Pancreas (tissue), 10 donors: ENCODE results near the gene DLX1. TPM values are rescaled to one million over a fixed set of nuclear protein-coding genes. Genes with fewer than 3 reads are reported as not detected.
A peak's percentile ranks its signal among the peaks of the same experiment; 100 is the strongest.

Experiments used
- ATAC-seq, 4 donors: fragments of 200-7000 bp; cut with Tn5 transposase; one replicate each; pipeline versions ENCODE4 v1.8.0 to v1.9.1; 2020; ENCODE audit warnings: mild to moderate bottlenecking in 4 of 4, moderate library complexity in 4 of 4
- DNase-seq, 6 donors: peaks; one replicate each; pipeline ENCODE4 v3.0.0-alpha.2; 2020
- FAIRE-seq: peaks from 2 replicates; lab custom pipeline; 2012; peaks lifted over from hg19 to GRCh38; lab: Jason Lieb, UNC
- H3K27ac ChIP-seq, 4 donors: fragments of 200-600 bp; sonication (generic); 1 replicate in 3 of 4; 2 replicates in 1 of 4; pipeline versions ENCODE4 v1.5.0 to v1.8.0; 2020
- H3K27me3 ChIP-seq, 4 donors: fragments of 200-600 bp; one replicate each; pipeline ENCODE4 v1.8.0; 2021
- H3K36me3 ChIP-seq, 3 donors: fragments of 200-600 bp; sonication (generic) in 1 of 3; one replicate each; pipeline versions ENCODE4 v1.5.0 to v1.8.0; 2020 to 2021
- H3K4me1 ChIP-seq, 3 donors: fragments of 200-600 bp; one replicate each; pipeline ENCODE4 v1.8.0; 2021
- H3K4me3 ChIP-seq, 4 donors: fragments of 200-600 bp; sonication (generic) in 2 of 4; one replicate each; pipeline versions ENCODE4 v1.5.0 to v1.8.0; 2020 to 2021
- H3K9me3 ChIP-seq, 4 donors: fragments of 200-600 bp; one replicate each; pipeline ENCODE4 v1.8.0; 2021
- CTCF ChIP-seq, 4 donors: fragments of 200-600 bp; sonication (generic) in 3 of 4; IDR thresholded peaks; one replicate each; pipeline versions ENCODE4 v1.5.0 to v1.8.0; 2021; ENCODE audit warnings: antibody characterized with exemption in 4 of 4
- WGBS, 2 donors: extraction: QIAGEN DNeasy Blood & Tissue Kit; methylation state at CpG; one replicate each; pipeline ENCODE4 v1.1.7; 2013; 5-methylcytosine and 5-hydroxymethylcytosine counted together
- intact Hi-C, 3 donors: fragments of 100-400 bp; cut with DNase I; formaldehyde crosslinking; loops; one replicate each; pipeline versions ENCODE4 v1.11.1 to v1.14.2; 2022
- polyA plus RNA-seq, 2 donors: library from polyadenylated mRNA; stranded (reverse); fragments of 200-250 nt; gene quantifications; one replicate each; pipeline ENCODE4 v1.2.3, GENCODE V29; 2013
- total RNA-seq, 6 donors: library from RNA; stranded (reverse); fragmentation: NEBNext Ultra II Directional in 4 of 6; extraction: Animal tissue kit (Norgen Biotek cat#: 25700) in 4 of 6; gene quantifications; one replicate each; pipeline versions ENCODE4 v1.2.1 to v1.2.4, GENCODE V29; 2021 to 2023
- donor health status: healthy with polysubstance abuse.
- donor health status: DM: no; HTN: no; CAD: no; lungs with moderate emphysema.
- donor health status: DM: no; HTN: no; CAD: no.
- donor health status: control.
- donor health status: control.
- donor health status: Bipolar disorder and iron deficiency.
- donor health status: DM: yes; HTN: yes; CAD: no.
- donor health status: DM: no; HTN: no; CAD: no.
- donor health status: DM: no; HTN: no; CAD: no.
- donor health status: DM: yes; HTN: yes; CAD: no.

The DLX1 gene
- total and polyA plus RNA-seq, 8 donors: 0.15 to 0.26 (median 0.25) TPM; not detected in 5

- intact Hi-C loops: no loop called here
- DNase-seq (no peak), FAIRE-seq (no peak), ATAC-seq (no peak)
- Histone ChIP-seq H3K4me3 (no peak overlapping the region), H3K9me3 (no peaks in the 10 kb centered on the region), H3K4me1 (peaks cover 0 to 21% (median 10%) of the 10 kb centered on the region in 3 donors), H3K27ac (no peak overlapping the region), H3K27me3 (peaks cover 7 to 81% (median 25%) of the 10 kb centered on the region in 4 donors), H3K36me3 (no peaks in the 10 kb centered on the region)
- no peak for TF ChIP-seq CTCF (IDR thresholded peaks at IDR 0.05)
- WGBS, 2 donors: 12 to 16% methylated on average over 19 of the region's 19 CpGs
Measured at GRCh38 chr2:172092716-172093415, 7.6 kb downstream of the DLX1 start.

- Histone ChIP-seq H3K4me1 (peaks cover 0 to 21% (median 10%) of the 10 kb centered on the region in 3 donors), H3K27me3 (peaks cover 7 to 74% (median 25%) of the 10 kb centered on the region in 4 donors), H3K9me3 (no peaks in the 10 kb centered on the region), H3K27ac (no peak overlapping the region), H3K36me3 (no peaks in the 10 kb centered on the region), H3K4me3 (no peak overlapping the region)
- DNase-seq (no peak), FAIRE-seq (no peak), ATAC-seq (no peak)
- no peak for TF ChIP-seq CTCF (IDR thresholded peaks at IDR 0.05)
- intact Hi-C loops: no loop called here
- 23 to 24% methylated on average over 18 of the region's 18 CpGs for WGBS, 2 donors
Measured at GRCh38 chr2:172093416-172094293, 8.3 kb downstream of the DLX1 start.

- Histone ChIP-seq H3K4me1 (peaks cover 8 to 25% (median 10%) of the 10 kb centered on the region in 3 donors), H3K9me3 (no peaks in the 10 kb centered on the region), H3K27ac (no peak overlapping the region), H3K36me3 (no peaks in the 10 kb centered on the region), H3K27me3 (peaks cover 8 to 75% (median 23%) of the 10 kb centered on the region in 4 donors), H3K4me3 (peak overlapping the region in 3 of 4 donors; percentile 6 to 46 (median 35))
- ATAC-seq (peak; percentile 26 to 44 (median 29)), DNase-seq (peak in 1 of 6 donors; percentile 51), FAIRE-seq (no peak)
- 4 to 6% methylated on average over 47 to 66 of the region's 66 CpGs for WGBS, 2 donors
- TF ChIP-seq CTCF (IDR thresholded peaks at IDR 0.05): no peak
- intact Hi-C loops: no loop called here
Measured at GRCh38 chr2:172094294-172095145, 9.2 kb downstream of the DLX1 start.

GRCh38 chr2:172095146-172095904 lies 10.0 kb downstream of the DLX1 start:
- ATAC-seq: peak; percentile 37 to 66 (median 58)
- H3K27me3 ChIP-seq: peaks cover 9 to 75% (median 19%) of the 10 kb centered on the region in 4 donors
- intact Hi-C loops: no loop called here
- H3K27ac ChIP-seq: no peak overlapping the region
- peak in 3 of 6 donors; percentile 31 to 77 (median 47) for DNase-seq
- H3K4me1 ChIP-seq: peaks cover 8 to 25% (median 10%) of the 10 kb centered on the region in 3 donors
- TF ChIP-seq CTCF (IDR thresholded peaks at IDR 0.05): no peak
- H3K9me3 ChIP-seq: no peaks in the 10 kb centered on the region
- peak overlapping the region in 3 of 4 donors; percentile 6 to 46 (median 35) for H3K4me3 ChIP-seq
- H3K36me3 ChIP-seq: no peaks in the 10 kb centered on the region
- no peak for FAIRE-seq
- 3% methylated on average over 48 to 51 of the region's 51 CpGs for WGBS, 2 donors
